NCI-H1417 (cell line): ENCODE measurements around the gene SIAH2.

Experiments
- DNase-seq, 3 experiments: peaks; one replicate each; lab custom pipeline; 2025; lab: John Stamatoyannopoulos, UW

The SIAH2 gene

DNA sequence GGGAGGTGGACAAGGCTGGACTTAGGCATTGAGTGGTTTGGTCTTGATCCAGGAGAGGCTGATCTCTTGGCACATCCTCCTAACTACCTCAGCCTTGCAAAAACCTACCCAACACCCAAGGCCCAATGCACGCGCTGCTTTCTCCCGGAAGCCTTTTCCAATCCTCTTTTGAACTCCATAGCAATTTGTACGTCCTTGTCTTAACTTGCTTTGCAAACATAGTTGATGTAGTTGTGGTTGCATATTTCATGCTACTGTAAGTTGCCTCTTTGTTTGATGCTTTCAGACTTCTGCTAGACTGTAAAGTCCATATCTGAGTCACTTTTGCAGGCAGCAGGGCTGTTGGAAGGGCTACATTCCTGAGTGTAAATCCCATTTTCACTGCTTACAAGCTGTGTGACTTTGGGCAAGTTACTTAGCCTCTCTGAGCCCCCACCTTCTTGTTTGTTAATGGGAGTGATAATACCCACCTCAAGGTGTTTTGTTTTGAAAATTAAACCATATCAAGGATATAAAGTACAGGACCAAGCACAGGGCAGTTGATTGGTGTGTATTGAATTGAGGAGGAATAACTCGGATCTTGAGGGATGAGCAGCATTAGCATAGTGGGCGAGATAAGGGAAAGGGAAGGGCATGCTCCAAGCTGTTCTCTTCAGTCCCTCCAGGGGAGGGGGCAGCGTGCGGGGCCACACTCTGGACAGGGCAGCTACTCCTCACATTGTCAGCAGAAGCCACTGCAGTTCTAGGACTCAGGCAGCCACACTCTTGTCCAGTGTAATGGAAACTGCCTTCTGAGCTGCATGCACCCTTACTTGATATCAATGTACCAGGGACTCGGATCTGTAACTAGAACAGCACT is 28.8 kb downstream of the SIAH2 start:
- no peak for DNase-seq

DNA sequence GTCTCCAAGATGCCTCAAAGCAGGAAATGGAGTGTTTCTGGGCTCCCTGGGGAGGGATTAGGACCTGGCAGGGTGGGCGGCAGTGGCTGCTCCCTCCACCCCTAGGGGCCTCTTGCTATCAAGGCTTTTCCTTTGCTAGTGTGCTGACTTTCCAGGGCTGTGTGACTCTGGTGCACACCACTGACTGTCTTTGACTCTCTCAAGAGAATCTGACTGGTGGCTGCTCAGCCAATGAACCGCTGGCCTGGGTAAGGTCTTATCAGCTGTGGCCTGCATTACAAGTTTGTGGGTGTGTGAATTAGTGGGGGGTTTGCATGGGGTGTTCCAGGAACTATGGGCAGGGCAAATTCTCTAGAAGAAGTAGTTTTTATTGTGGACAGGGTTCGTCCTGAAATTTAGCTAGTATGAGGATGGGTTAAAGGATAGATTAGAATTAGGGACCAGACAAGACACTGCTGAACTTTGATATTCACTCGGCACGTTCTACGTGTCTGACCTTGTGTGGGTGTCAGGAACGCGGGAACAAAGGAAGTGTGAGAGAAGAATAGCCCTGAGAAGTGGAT is 29.5 kb downstream of the SIAH2 start:
- no peak for DNase-seq

DNA sequence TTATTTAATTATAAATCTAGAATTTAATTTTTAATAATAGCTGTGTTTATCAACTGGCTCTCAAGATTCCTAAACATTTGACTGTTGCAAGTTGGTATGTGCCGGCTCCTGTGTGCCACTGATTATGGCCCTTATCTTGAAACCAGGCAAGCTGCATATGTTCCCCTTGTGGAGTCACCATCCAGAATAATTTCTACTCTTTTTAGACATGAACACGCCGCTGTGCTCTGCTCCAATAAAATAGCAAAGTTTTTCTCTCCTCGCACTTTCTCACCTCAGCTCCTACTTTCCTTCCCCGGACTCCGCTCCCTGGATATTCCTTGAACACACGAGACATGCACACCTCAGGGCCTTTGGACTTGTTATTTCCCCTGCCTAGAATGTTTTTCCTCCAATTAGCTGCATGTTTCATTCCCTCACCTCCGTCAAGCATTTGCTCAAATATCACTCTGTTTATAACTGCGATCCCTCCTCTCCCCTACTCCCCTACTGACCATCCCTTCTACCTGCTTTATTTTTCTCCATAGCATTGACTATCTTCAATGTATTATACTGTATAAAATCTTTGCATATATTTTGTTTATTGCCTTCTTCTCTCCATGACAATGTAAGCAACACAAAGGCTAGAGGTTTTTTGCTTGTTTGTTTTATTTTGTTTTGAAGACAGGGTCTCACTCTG is 33.1 kb downstream of the SIAH2 start:
- DNase-seq = no peak

DNA sequence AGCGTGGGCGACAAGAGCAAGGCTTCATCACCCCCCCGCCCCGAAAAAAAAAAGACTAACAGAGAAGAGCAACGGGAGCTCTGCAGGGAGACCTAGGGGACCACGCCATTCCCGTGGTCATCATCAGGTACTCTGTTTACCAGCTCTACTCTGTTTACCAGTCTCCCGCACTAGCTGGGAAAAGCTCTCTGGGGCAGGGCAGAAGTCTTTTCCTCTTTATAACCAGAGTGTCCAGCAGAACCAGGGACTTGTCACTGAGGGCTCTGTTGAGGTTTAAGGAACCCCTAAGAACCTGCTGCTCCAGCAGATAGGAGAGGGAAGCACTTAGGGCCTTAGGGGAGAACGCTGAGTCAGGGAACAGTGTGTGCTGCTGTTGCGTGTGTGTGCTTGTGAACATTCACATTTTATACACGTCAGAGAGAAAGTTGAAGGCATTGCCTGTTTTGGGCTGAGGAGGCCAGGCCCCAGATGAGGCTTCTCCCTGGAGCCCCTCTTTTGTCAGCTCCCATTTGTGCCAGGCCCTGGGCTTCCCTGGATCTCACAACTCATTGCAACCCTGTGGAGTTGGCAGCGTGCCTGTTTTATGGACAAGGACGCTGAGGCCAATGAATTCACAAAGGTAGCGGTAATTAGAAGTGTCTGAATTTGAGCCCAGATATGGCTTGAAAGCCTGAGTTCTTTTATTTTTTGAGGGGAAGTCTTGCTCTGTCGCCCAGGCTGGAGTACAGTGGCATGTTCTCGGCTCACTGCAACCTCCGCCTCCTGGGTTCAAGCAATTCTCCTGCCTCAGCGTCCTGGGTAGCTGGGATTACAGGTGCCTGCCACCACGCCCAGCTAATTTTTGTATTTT is 35.1 kb downstream of the SIAH2 start:
- DNase-seq = no peak

DNA sequence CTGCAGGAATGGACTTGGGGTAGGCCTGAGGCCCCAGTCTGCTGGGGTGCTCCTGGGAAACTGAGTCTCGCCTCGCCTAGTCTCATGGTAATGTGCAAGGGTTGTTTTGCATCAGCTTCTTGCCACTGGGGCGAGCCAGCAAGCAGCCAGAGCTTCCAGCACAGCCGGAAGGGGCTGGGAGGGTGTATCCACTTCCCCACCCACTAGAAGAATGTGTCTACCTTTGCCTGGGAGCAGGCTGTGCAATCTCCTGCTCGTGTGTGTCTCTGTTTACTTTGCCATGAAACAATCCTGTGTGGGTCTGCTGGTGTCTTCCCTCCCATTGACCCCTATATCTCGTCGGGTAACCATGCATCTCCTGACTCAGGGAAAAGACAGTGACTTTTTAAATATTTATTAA is 37.4 kb downstream of the SIAH2 start:
- no peak for DNase-seq

DNA sequence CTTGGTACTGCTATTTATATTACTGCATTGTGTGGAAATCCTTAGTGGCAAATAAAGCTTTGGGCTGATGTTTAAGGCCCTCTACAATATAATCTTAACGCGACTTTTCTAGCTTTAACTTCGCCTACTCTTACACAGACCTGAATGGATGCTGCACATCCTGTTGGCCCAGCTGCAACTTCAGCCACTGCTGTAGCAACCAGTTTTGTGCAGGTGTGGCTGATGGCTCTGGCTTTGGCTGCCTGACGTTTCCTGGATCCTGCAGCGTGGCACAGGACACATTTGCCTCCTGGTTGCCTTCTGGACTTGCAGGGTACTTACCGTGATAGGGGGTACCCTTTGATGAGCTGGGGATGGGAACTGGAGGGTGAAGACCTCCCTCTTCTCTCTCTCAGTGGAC is 39.0 kb downstream of the SIAH2 start:
- DNase-seq = no peak

DNA sequence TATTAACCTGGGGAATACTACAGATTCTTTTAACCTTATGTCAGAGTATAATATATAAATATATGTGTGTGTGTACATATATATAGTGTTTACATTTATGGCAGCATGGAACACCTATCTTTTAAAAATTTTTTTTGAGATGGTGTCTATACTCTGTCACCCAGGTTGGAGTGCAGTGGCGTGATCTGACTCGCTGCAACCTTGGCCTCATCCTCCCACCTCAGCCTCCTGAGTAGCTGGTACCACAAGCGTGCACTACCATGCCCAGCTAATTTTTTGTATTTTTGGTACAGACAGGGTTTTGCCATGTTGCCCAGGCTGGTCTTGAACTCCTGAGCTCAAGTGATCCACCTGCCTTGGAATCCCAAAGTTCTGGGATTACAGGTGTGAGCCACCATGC is 40.7 kb downstream of the SIAH2 start:
- no peak for DNase-seq

DNA sequence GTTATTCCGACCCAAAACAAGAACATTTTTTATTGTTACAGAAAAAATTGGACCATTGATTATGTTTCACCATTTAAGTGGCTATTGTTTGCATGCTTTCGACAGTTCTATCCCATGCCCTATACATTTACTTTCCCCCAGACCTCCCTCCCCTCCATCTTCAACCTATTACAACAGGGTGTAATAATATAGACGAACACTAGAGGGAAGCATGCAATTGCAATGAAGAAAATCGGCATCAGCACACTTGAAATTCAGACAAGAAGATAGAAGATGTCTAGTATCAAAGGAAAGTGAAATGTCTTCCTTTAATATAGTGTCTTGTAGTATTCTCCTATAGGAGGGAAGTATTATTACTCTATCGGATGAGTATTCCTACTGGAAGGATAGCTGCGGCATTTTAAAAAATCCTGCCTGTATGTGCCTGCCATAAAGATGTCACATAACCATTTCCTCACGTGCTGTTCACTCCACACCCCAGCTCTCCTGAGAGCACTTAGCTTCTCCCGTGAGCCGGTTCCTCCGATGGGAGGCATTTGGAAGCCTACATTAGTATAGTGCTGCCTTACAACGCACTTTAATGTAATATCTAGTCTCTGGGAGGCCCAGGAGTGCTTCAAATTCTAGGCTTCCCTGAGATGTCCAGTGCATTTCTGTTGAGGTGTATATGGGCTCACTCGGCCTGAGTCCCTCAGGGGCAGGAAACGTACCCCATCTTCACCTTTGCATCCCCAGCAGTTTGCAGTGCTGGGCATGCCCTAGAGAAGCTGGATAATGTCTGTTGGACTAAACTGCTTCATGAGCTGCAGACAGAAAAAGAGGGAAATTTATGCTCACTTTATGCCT is 41.5 kb downstream of the SIAH2 start:
- peak; percentile 32 to 86 (median 79) for DNase-seq

DNA sequence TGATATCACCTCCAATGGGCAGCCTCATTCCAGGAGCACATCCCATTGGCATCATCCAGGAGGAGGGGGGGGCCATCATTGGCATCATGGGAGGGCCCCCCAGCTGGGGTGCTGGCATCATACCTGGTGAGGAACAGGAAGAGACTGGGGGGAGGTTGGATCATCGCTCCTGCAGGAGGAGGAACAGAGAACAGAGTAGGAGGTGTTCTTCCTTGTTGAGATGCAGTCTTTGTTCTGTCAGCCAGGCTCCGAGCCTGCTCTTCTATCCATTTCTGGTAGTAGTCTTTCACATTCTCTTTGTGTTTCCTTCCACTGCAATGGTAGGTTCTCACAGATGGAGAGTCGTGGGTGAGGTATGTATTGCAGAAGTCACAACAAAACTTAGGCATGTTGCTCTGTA is 42.5 kb downstream of the SIAH2 start:
- no peak for DNase-seq

DNA sequence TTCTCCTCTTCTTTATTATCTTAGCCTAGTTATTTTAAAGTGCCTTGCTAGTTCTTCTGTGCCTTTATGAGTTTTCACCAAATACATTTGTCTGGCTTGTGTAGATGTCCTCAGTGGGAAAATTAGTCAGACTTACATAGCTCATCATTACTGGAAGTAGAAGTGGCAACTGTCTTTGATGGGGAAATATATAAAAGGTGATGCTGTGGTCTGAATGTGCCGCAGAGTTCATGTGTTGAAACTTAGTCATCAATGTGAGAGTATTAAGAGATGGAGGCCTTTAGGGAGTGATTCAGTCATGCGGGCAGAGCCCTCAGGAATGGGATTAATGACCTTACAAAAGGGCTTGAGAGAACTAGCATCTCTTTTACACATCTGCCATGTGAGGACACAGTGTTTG is 52.9 kb downstream of the SIAH2 start:
- no peak for DNase-seq

DNA sequence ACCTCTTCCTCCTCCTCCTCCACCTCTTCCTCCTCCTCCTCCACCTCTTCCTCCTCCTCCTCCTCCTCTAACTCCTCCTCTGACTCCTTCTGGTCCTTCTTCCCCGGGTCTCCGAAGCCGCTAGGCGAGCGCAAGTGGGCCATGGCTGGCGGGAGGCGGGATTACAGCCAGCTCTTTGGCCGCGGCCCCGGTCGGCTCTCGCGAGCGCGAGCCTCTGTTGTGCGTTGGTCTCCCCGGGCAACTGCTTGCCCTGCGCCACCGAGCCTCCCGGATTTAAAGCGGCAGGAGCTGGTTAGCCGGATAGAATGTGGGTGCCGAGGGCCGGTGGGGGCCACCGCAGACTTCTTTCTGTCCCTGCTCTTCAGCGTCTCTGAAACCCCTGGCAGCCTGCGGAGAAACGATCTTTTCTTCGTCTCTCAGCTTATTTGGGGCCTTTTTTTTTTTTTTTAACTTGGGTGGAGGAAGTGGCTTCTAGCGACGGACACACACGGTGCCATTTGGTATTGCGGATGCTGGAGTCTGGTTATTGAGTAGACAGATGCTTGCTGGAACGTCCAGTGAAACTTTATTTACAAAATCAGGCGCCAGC is 59.1 kb downstream of the SIAH2 start, which contains the start of gene ERICH6:
TSS of gene ERICH6 (minus strand) at position 165 of the 589 bp plus-strand sequence. CDS start at position 143, 22 bp downstream.
- DNase-seq = peak; percentile 85 to 96 (median 96)

DNA sequence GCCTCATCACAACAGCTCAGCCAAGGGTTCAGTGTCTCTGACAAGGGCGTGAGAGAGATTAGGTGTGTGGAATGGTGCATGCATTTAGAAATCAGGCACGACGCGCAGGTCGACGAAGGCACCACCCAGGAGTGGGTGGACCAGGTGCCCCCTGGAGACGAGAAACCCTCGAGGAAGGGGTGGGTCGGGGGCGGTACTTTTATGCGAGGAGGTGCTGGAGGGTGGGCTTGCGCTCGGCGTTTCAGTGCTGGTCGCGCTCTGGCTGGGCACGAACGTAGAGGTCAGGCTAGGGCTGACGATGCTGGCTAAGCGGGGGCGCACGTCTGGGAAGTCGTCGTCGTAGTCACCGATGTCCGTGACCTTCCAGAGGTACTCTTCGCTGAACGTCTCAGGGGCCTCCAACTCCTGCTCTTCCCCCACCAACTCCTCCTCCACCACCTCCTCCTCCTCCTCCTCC is 59.6 kb downstream of the SIAH2 start:
- DNase-seq = peak in 2 of 3 experiments; percentile 83 to 88

DNA sequence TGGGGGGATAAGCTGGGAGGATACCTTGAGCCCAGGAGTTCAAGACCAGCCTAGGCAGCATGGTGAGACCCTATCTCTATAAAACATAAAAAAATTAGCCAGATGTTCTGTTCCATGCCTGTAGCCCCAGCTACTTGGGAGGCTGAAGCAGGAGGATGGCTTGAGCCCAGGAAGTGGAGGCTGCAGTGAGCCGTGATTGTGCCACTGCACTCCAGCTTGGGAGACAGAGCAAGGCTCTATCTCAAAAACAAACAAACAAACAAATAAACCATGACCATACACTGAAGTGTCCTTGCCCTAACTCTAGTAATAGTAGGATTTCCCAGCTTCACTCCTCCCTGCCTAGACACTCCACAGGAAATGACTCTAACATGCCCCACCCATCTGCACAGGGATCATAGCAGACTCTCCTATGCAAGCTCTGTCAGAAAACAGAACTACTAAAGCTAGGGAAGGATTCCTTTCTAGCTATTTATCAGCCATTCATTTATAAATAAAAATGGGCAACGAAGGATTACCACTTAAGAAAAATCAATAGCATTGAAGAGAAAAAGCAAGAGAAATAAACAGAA is 63.8 kb downstream of the SIAH2 start:
- peak in 1 of 3 experiments; percentile 19 for DNase-seq

DNA sequence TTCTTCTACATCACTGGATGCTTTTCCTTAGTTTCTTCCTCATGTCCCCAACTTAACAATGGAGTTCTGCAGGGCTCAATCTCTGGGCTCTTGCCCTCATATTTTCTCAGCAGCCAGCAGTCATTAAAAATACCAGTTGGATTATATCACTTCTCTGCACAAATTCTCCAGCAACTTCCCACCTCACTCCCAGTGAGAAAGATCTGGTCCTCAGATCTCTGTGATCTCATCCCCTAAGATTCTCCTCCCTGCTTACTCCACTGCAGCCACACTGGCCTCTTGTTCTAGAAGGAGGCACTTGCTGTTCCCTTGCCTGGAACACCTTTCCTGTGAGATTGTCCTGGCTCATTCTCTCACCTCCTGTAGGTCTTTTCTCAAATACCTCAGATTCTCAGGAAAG is 65.3 kb downstream of the SIAH2 start:
- no peak for DNase-seq

DNA sequence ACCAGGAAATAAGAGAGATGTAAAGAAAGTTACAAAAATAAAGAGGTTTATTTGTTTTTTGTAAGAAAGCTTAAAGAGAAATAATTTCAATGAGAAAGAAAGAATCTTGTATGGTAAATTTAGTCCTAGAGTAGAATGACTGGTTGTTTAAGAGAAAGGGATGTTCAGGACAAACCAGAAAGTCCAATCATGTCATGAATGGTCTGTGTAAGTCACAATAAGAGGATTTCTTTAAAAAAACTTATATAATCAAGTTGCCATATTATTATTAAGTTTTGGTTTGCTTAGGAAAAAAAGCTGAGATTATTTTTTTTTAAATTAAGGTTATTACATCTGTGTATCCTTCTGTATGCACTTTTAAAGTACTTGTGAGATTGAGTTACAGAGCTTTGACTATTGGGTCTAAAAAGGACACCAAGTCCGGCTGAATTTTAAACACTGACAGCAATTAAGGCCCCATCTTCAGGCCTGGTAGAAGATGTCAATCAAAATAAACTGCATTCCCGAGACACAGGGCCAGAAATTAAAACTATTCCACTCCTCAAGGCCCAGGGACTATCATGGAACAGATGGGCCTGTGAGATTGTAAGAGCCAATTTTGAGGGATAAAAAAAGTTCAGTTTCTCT is 71.4 kb downstream of the SIAH2 start:
- DNase-seq = no peak
